ENCODE data around the gene ATP2B2. TPM values are rescaled to one million over a fixed set of nuclear protein-coding genes. Genes with fewer than 3 reads are reported as not detected.

ATP2B2 gene
- total and polyA plus RNA-seq, 2 of the 8 experiments (the other 6 are each of a cell fraction or from before 2014, with no cell fraction given), result 0.14 to 1.2 TPM

- H4K8ac ChIP-seq (ENCODE audit: extremely low read depth, insufficient read depth, low read length), result peak overlapping the region; percentile 11; the same call in 1 of the 2 replicates
- WGBS, 2 experiments (ENCODE audit: extremely low coverage in 1 of 2, insufficient coverage in 1 of 2, insufficient read length in 1 of 2, insufficient replicate concordance in 2 of 2, low coverage in 1 of 2, low lambda C conversion rate in 2 of 2, missing lambda C conversion rate in 1 of 2), result 87% methylated on average over 6 of the region's 6 CpGs; no CpG with 5 or more reads in 1 of the 2 experiments
- H2BK20ac ChIP-seq (ENCODE audit: low read length), result peak overlapping the region; percentile 92; the same call in 1 of the 2 replicates
- H3K9me3 ChIP-seq (ENCODE audit: insufficient read depth in 2 of 2, low read depth in 1 of 2, low read length in 1 of 2), result no peaks in the 10 kb centered on the region
- no peak overlapping the region for H3K27ac ChIP-seq (ENCODE audit: low read depth, low read length)
- peaks cover 9% of the 10 kb centered on the region; the same call in 1 of the 2 replicates for H3K23me2 ChIP-seq (ENCODE audit: low read depth, low read length)
- no peak overlapping the region for H4K5ac ChIP-seq (ENCODE audit: insufficient read length, low read depth, low read length)
- no peak overlapping the region for H3K4me2 ChIP-seq (ENCODE audit: insufficient read depth in 1 of 2, low read depth in 2 of 2, low read length in 2 of 2)
- H3K9ac ChIP-seq (replicated peaks in 1 of 4; ENCODE audit: extremely low read depth in 1 of 4, low read depth in 3 of 4, low read length in 3 of 4), result no peak overlapping the region
- CTCF ChIA-PET (ENCODE audit: partially characterized antibody), result interaction anchor here (0.9 to 2.4 kb wide), 5 partner anchors 8 to 28 kb away, joined by 3 to 13 read pairs (median 5); no protein-coding TSS in a partner anchor
- H3K18ac ChIP-seq (ENCODE audit: extremely low read depth, low read length), result no peak overlapping the region
- H2BK15ac ChIP-seq (ENCODE audit: low read length), result peak overlapping the region; percentile 100; the same call in 1 of the 2 replicates
- peaks cover 0 to 2% of the 10 kb centered on the region in 2 experiments for H4K20me1 ChIP-seq (replicated peaks in 1 of 2; ENCODE audit: control insufficient read depth in 1 of 2, insufficient read depth in 2 of 2, low read length in 2 of 2)
- H3K56ac ChIP-seq (replicated peaks; ENCODE audit: insufficient read length, low read depth, low read length), result peak overlapping the region; percentile 88
- H4K91ac ChIP-seq (replicated peaks; ENCODE audit: insufficient read length, low read length), result peak overlapping the region; percentile 44
- H3K79me1 ChIP-seq (ENCODE audit: low read depth, low read length), result no peaks in the 10 kb centered on the region
- no peak overlapping the region for H3K23ac ChIP-seq (ENCODE audit: insufficient read length)
- DNase-seq (ENCODE audit: low read depth in 1 of 2, low spot score in 2 of 2), result no peak
- no peaks in the 10 kb centered on the region for H3K36me3 ChIP-seq (ENCODE audit: control insufficient read depth in 2 of 4, insufficient read depth in 4 of 4, low read length in 3 of 4)
- H3K79me2 ChIP-seq (ENCODE audit: control insufficient read depth in 1 of 2, insufficient read depth in 2 of 2, low read length in 2 of 2), result no peaks in the 10 kb centered on the region
- peak overlapping the region; percentile 99 for H2AK5ac ChIP-seq (ENCODE audit: low read depth, low read length)
- no peak for FAIRE-seq
- H2BK5ac ChIP-seq (ENCODE audit: low read depth, low read length), result no peak overlapping the region; the same call in 1 of the 2 replicates
- H3K14ac ChIP-seq (ENCODE audit: insufficient read length), result peak overlapping the region; percentile 46
- no peak overlapping the region for H3K4ac ChIP-seq (replicated peaks; ENCODE audit: insufficient read length, low read depth, low read length)
- H2BK120ac ChIP-seq (replicated peaks; ENCODE audit: low read depth, low read length), result no peak overlapping the region
- H3K4me3 ChIP-seq (ENCODE audit: extremely low read depth in 1 of 4, insufficient read depth in 2 of 4, low read depth in 3 of 4, low read length in 4 of 4), result no peak overlapping the region
- H3K27me3 ChIP-seq (replicated peaks in 1 of 4; ENCODE audit: control insufficient read depth in 3 of 4, extremely low read depth in 1 of 4, insufficient read depth in 3 of 4, low read length in 3 of 4), result no peaks in the 10 kb centered on the region
- H2AFZ ChIP-seq (ENCODE audit: low read length), result no peak overlapping the region
- POLR2A ChIA-PET (ENCODE audit: partially characterized antibody), result interaction anchor here (1.8 kb wide), 1 partner anchor 21 kb away, joined by 5 read pairs; no protein-coding TSS in a partner anchor
- H2BK12ac ChIP-seq (ENCODE audit: low read depth, low read length), result peak overlapping the region; percentile 94; the same call in 1 of the 2 replicates
- peaks cover 0 to 6% (median 2%) of the 10 kb centered on the region in 4 experiments; a peak in 4 of 7 replicates for H3K4me1 ChIP-seq (replicated peaks in 1 of 4; ENCODE audit: control insufficient read depth in 3 of 4, insufficient read depth in 4 of 4, low read length in 3 of 4)
- TF ChIP-seq SP2 (IDR thresholded peaks at IDR 0.05; ENCODE audit: low read length) (no peak), RBBP5 (IDR thresholded peaks at IDR 0.05; ENCODE audit: borderline replicate concordance, low read depth, low read length) (no peak), CBX5 (IDR thresholded peaks at IDR 0.05; ENCODE audit: low read depth, low read length) (no peak), SIN3A (conservative IDR thresholded peaks at IDR 0.05 in 1 of 2, IDR thresholded peaks at IDR 0.05 in 1 of 2; ENCODE audit: low read depth in 1 of 2, low read length in 2 of 2) (no peak), BRCA1 (IDR thresholded peaks at IDR 0.05; ENCODE audit: low read depth, low read length) (no peak), MAFK (IDR thresholded peaks at IDR 0.05; ENCODE audit: low read depth, low read length) (no peak), JUND (IDR thresholded peaks at IDR 0.05; ENCODE audit: low read length) (no peak), GABPA (IDR thresholded peaks at IDR 0.05; ENCODE audit: borderline replicate concordance, insufficient read depth, low read length) (no peak), KDM5A (IDR thresholded peaks at IDR 0.05; ENCODE audit: low read length) (no peak), NRF1 (IDR thresholded peaks at IDR 0.05; ENCODE audit: low read depth, low read length) (no peak), CBX8 (IDR thresholded peaks at IDR 0.05; ENCODE audit: borderline replicate concordance, low read depth, low read length) (no peak), JUN (IDR thresholded peaks at IDR 0.05; ENCODE audit: low read depth, low read length) (no peak)
- TF ChIP-seq, protein P1, sequence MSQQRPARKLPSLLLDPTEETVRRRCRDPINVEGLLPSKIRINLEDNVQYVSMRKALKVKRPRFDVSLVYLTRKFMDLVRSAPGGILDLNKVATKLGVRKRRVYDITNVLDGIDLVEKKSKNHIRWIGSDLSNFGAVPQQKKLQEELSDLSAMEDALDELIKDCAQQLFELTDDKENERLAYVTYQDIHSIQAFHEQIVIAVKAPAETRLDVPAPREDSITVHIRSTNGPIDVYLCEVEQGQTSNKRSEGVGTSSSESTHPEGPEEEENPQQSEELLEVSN (IDR thresholded peaks at IDR 0.05), result no peak
These were observed 139.6 kb downstream of the ATP2B2 start for GRCh38 chr3:10365791-10366190.

All from H1 (cell line).